ENCODE data around the gene AP1S2.
A peak's percentile ranks its signal among the peaks of the same experiment; 100 is the strongest.
"Not testable (repeated sequence)": the region's sequence is repeated elsewhere in the genome, so short reads cannot be mapped to it uniquely, and the experiment has no call there.

Gene AP1S2

GRCh38 chrX:15848576-15848975, 6.0 kb downstream of the AP1S2 start:
- H3K4me3 ChIP-seq (ENCODE audit: low read depth, low read length): no peak overlapping the region
- no peak for DNase-seq (ENCODE audit: low read depth, low spot score)
- in situ Hi-C loops (cut with HindIII; ENCODE audit: low sequenced_read_pairs): no loop called here
- no peak for TF ChIP-seq CTCF (IDR thresholded peaks at IDR 0.05; ENCODE audit: low read depth, low read length)

GRCh38 chrX:15843960-15844359, 10.7 kb downstream of the AP1S2 start:
- H3K4me3 ChIP-seq (ENCODE audit: low read depth, low read length): no peak overlapping the region
- no peak for DNase-seq (ENCODE audit: low read depth, low spot score)
- in situ Hi-C loops (cut with HindIII; ENCODE audit: low sequenced_read_pairs): no loop called here

GRCh38 chrX:15841853-15842516, 12.6 kb downstream of the AP1S2 start:
- in situ Hi-C loops (cut with HindIII; ENCODE audit: low sequenced_read_pairs): no loop called here
- no peak for DNase-seq (ENCODE audit: low read depth, low spot score)
- TF ChIP-seq CTCF (IDR thresholded peaks at IDR 0.05; ENCODE audit: low read depth, low read length): no peak
- H3K4me3 ChIP-seq (ENCODE audit: low read depth, low read length): no peak overlapping the region

More at GRCh38 chrX:15843960-15844359, 10.7 kb downstream of the AP1S2 start:
- no peak for TF ChIP-seq CTCF (IDR thresholded peaks at IDR 0.05; ENCODE audit: low read depth, low read length)

- H3K4me3 ChIP-seq (ENCODE audit: low read depth, low read length): no peak overlapping the region
- TF ChIP-seq CTCF (IDR thresholded peaks at IDR 0.05; ENCODE audit: low read depth, low read length): peak; percentile 37
- no peak for DNase-seq (ENCODE audit: low read depth, low spot score)
- in situ Hi-C loops (cut with HindIII; ENCODE audit: low sequenced_read_pairs): no loop called here
Measured at GRCh38 chrX:15838017-15838416, 16.6 kb downstream of the AP1S2 start.

- no peak for TF ChIP-seq CTCF (IDR thresholded peaks at IDR 0.05; ENCODE audit: low read depth, low read length)
- DNase-seq (ENCODE audit: low read depth, low spot score): peak; percentile 27
- H3K4me3 ChIP-seq (ENCODE audit: low read depth, low read length): no peak overlapping the region
- in situ Hi-C loops (cut with HindIII; ENCODE audit: low sequenced_read_pairs): no loop called here
Measured at GRCh38 chrX:15834827-15835595, 19.6 kb downstream of the AP1S2 start.

GRCh38 chrX:15834053-15834452, 20.6 kb downstream of the AP1S2 start:
- no peak for TF ChIP-seq CTCF (IDR thresholded peaks at IDR 0.05; ENCODE audit: low read depth, low read length)
- no peak overlapping the region for H3K4me3 ChIP-seq (ENCODE audit: low read depth, low read length)
- in situ Hi-C loops (cut with HindIII; ENCODE audit: low sequenced_read_pairs): no loop called here
- no peak for DNase-seq (ENCODE audit: low read depth, low spot score)

- H3K4me3 ChIP-seq (ENCODE audit: low read depth, low read length); DNase-seq (ENCODE audit: low read depth, low spot score); in situ Hi-C loops (cut with HindIII; ENCODE audit: low sequenced_read_pairs): not testable (repeated sequence)
Measured at GRCh38 chrX:15831347-15831746, 23.3 kb downstream of the AP1S2 start.

Measured in astrocyte of the spinal cord (primary cell).